GM19324 (cell line): ENCODE measurements around the gene TAS2R16.
"Not testable (repeated sequence)": the region's sequence is repeated elsewhere in the genome, so short reads cannot be mapped to it uniquely, and the experiment has no call there.

Experiments used
- ATAC-seq: cut with Tn5 transposase; IDR thresholded peaks from one replicate; pipeline ENCODE4 v1.9.1; 2021; ENCODE audit warnings: mild to moderate bottlenecking, moderate library complexity; ENCODE audit not compliant: unreplicated experiment, low FRiP score

The TAS2R16 gene

GRCh38 chr7:122975341-122975740, 20.2 kb downstream of the TAS2R16 start:
- ATAC-seq, result no peak

GRCh38 chr7:122974229-122974628, 21.3 kb downstream of the TAS2R16 start:
- ATAC-seq, result no peak

GRCh38 chr7:122972056-122972455, 23.4 kb downstream of the TAS2R16 start:
- ATAC-seq, result no peak

- ATAC-seq, result no peak
These were observed 24.5 kb downstream of the TAS2R16 start for GRCh38 chr7:122970740-122971725.

GRCh38 chr7:122968389-122968788, 27.1 kb downstream of the TAS2R16 start:
- ATAC-seq, result no peak

GRCh38 chr7:122965306-122965705, 30.2 kb downstream of the TAS2R16 start:
- no peak for ATAC-seq

GRCh38 chr7:122953678-122954077, 41.8 kb downstream of the TAS2R16 start:
- ATAC-seq, result not testable (repeated sequence)

GRCh38 chr7:122951006-122951405, 44.5 kb downstream of the TAS2R16 start:
- no peak for ATAC-seq

- no peak for ATAC-seq
These were observed 46.3 kb downstream of the TAS2R16 start for GRCh38 chr7:122949186-122949585.
